K562 (cell line): ENCODE measurements around the gene BIVM. TPM values are rescaled to one million over a fixed set of nuclear protein-coding genes. Genes with fewer than 3 reads are reported as not detected.
"Not testable (repeated sequence)": the region's sequence is repeated elsewhere in the genome, so short reads cannot be mapped to it uniquely, and the experiment has no call there.

Experiments
- ATAC-seq: fragments of 200-7000 bp; cut with Tn5 transposase; 3 replicates; pipeline ENCODE4 v1.9.1; 2020; ENCODE audit warnings: moderate library complexity
- BruUV-seq: library from RNA; stranded (reverse); fragments of 400-500 nt; replicated peaks from 2 replicates; lab custom pipeline; 2021; lab: Mats Ljungman, UMichigan
- CTCF ChIA-PET: fragments of 300-600 bp; formaldehyde crosslinking; extraction: SDS; loops from one replicate; lab custom pipeline; 2021; ENCODE audit warnings: low intra/inter-chr PET ratio; lab: Yijun Ruan, JAX
- POLR2A ChIA-PET: fragments of 300-600, 350-650 bp; sonication (Branson Sonifier 250); formaldehyde crosslinking; extraction: SDS; loops from one replicate; lab custom pipeline; 2021; ENCODE audit warnings: antibody characterized with exemption, inconsistent platforms; lab: Yijun Ruan, JAX
- DNase-seq, 4 experiments: peaks; one replicate each; pipeline versions ENCODE4 v3.0.0 to v3.0.0-alpha.2; 2011 to 2018; ENCODE audit warnings: low spot score in 3 of 4, mixed read lengths in 3 of 4; ENCODE audit errors: extremely low read depth in 1 of 4
- FAIRE-seq: peaks from 2 replicates; lab custom pipeline; 2011; peaks lifted over from hg19 to GRCh38; lab: Jason Lieb, UNC
- H2AFZ ChIP-seq: 2 replicates; pipeline ENCODE4 v1.6.0; 2011; ENCODE audit warnings: low read depth, low read length, control low read depth, inconsistent platforms
- H3K27ac ChIP-seq: fragments of 200-600 bp; 3 replicates; pipeline ENCODE4 v1.8.0; 2011; ENCODE audit warnings: low read depth, mild to moderate bottlenecking, control low read depth, inconsistent platforms, low read length, moderate library complexity, mixed read lengths; ENCODE audit errors: extremely low read depth
- H3K27me3 ChIP-seq, 2 experiments: fragments of 300-600 bp in 1 of 2; 2 replicates in 1 of 2; 3 replicates in 1 of 2; pipeline versions ENCODE4 v1.6.0 to v1.8.0; 2011; ENCODE audit warnings: inconsistent platforms in 2 of 2, low read length in 2 of 2, mild to moderate bottlenecking in 1 of 2, mixed read lengths in 1 of 2, moderate library complexity in 1 of 2; ENCODE audit not compliant: control insufficient read depth in 2 of 2, insufficient read depth in 2 of 2
- H3K36me3 ChIP-seq: fragments of 300-600 bp; 3 replicates; pipeline ENCODE4 v1.8.0; 2011; ENCODE audit warnings: mild to moderate bottlenecking, low read length, inconsistent platforms; ENCODE audit not compliant: control insufficient read depth, insufficient read depth
- H3K4me1 ChIP-seq, 2 experiments: fragments of 200-600 bp in 1 of 2; replicated peaks in 1 of 2; 2 replicates in 1 of 2; 3 replicates in 1 of 2; pipeline versions ENCODE4 v1.5.1 to v1.8.0; 2011; ENCODE audit warnings: inconsistent platforms in 2 of 2, low read length in 2 of 2, mild to moderate bottlenecking in 1 of 2, mixed read lengths in 1 of 2, moderate library complexity in 1 of 2; ENCODE audit not compliant: control insufficient read depth in 2 of 2, insufficient read depth in 2 of 2
- H3K4me2 ChIP-seq: 2 replicates; pipeline ENCODE4 v1.6.1; 2011; ENCODE audit warnings: low read length, control low read depth, inconsistent platforms, mixed read lengths; ENCODE audit not compliant: insufficient read depth
- H3K4me3 ChIP-seq: fragments of 200-600 bp; sonication (generic), shearing (Covaris generic); 2 replicates; pipeline ENCODE4 v1.5.1; 2016; ENCODE audit warnings: control low read depth, inconsistent platforms
- H3K79me2 ChIP-seq: fragments of 200-600 bp; 3 replicates; pipeline ENCODE4 v1.8.0; 2011; ENCODE audit warnings: low read length, inconsistent platforms; ENCODE audit not compliant: control insufficient read depth, insufficient read depth
- H3K9ac ChIP-seq, 2 experiments: 2 replicates each; pipeline versions ENCODE4 v1.6.0 to v1.6.1; 2011; ENCODE audit warnings: low read depth in 2 of 2, low read length in 2 of 2, control low read depth in 1 of 2, inconsistent platforms in 1 of 2, mild to moderate bottlenecking in 1 of 2, mixed read lengths in 1 of 2; ENCODE audit not compliant: insufficient read depth in 1 of 2
- H3K9me1 ChIP-seq: one replicate; pipeline ENCODE4 v1.6.0; 2011; ENCODE audit warnings: inconsistent platforms, mild to moderate bottlenecking, low read length, moderate library complexity; ENCODE audit not compliant: control insufficient read depth, insufficient read depth
- H3K9me3 ChIP-seq: replicated peaks from 2 replicates; pipeline ENCODE4 v1.5.1; 2011; ENCODE audit warnings: low read depth, low read length, inconsistent platforms; ENCODE audit not compliant: control insufficient read depth, insufficient read depth
- H4K20me1 ChIP-seq: replicated peaks from 2 replicates; pipeline ENCODE4 v1.6.1; 2011; ENCODE audit warnings: low read length, inconsistent platforms, mixed read lengths; ENCODE audit not compliant: control insufficient read depth, insufficient read depth
- ATF4 ChIP-seq: fragments of 450-650 bp; formaldehyde crosslinking; IDR thresholded peaks from 2 replicates; pipeline ENCODE4 v1.4.0; 2022; ENCODE audit warnings: mild to moderate bottlenecking, moderate library complexity
- CCAR2 ChIP-seq: fragments of 200-400 bp; formaldehyde crosslinking; IDR thresholded peaks from 2 replicates; pipeline ENCODE4 v1.6.1; 2017; ENCODE audit warnings: mild to moderate bottlenecking, low read depth, low read length
- GTF2F1 ChIP-seq: IDR thresholded peaks from 2 replicates; pipeline ENCODE4 v1.6.1; 2011; ENCODE audit warnings: low read depth, low read length, improper control_type of control experiment
- KLF6 ChIP-seq: fragments of 250-450 bp; sonication (Bioruptor Pico); IDR thresholded peaks from 2 replicates; pipeline ENCODE4 v1.4.0; 2020; ENCODE audit warnings: mild to moderate bottlenecking, moderate library complexity, borderline replicate concordance
- RB1 ChIP-seq: fragments of 450-650 bp; IDR thresholded peaks from 2 replicates; pipeline ENCODE4 v1.6.1; 2017; ENCODE audit warnings: low read depth, mild to moderate bottlenecking
- RCOR1 ChIP-seq, 2 experiments: IDR thresholded peaks; 2 replicates each; pipeline ENCODE4 v1.6.1; 2012; ENCODE audit warnings: low read depth in 2 of 2, low read length in 2 of 2, borderline replicate concordance in 1 of 2, improper control_type of control experiment in 1 of 2
- SMARCE1 ChIP-seq: fragments of 450-650 bp; IDR thresholded peaks from 2 replicates; pipeline ENCODE4 v1.7.1; 2016; ENCODE audit warnings: mild to moderate bottlenecking
- ZFP1 ChIP-seq: fragments of 450-650 bp; formaldehyde crosslinking; IDR thresholded peaks from 2 replicates; pipeline ENCODE4 v1.4.0; 2020; ENCODE audit warnings: mild to moderate bottlenecking, mixed read lengths
- ZNF134 ChIP-seq: fragments of 250-450 bp; sonication (Bioruptor Pico); conservative IDR thresholded peaks from 2 replicates; pipeline ENCODE4 v1.4.0; 2020
- ZNF583 ChIP-seq: fragments of 250-450 bp; sonication (Bioruptor Pico); IDR thresholded peaks from 2 replicates; pipeline ENCODE4 v1.4.0; 2020
- WGBS: fragments of 100-300 bp; shearing (Covaris generic); methylation state at CpG from one replicate; pipeline ENCODE4 v1.1.6; 2016; ENCODE audit warnings: low coverage, mixed read lengths; ENCODE audit not compliant: insufficient coverage; ENCODE audit errors: missing lambda C conversion rate; 5-methylcytosine and 5-hydroxymethylcytosine counted together
- in situ Hi-C: fragments of 300-500 bp; cut with MboI; formaldehyde crosslinking; loops from 4 replicates; pipeline ENCODE4 v1.15.0; 2018; ENCODE audit warnings: inconsistent platforms, mixed read lengths
- intact Hi-C: fragments of 100-400 bp; cut with micrococcal nuclease; formaldehyde crosslinking; loops from 2 replicates; pipeline ENCODE4 v1.14.2; 2022
- polyA plus RNA-seq, 8 experiments: library from polyadenylated mRNA; depleted of rRNA in 4 of 8; stranded (reverse) in 5 of 8; unstranded in 3 of 8; fragments of >200 nt; fragmentation: Nextera tagmentation in 2 of 8; fragmentation: Illumina TruSeq in 1 of 8; extraction: Ambion mirVana in 2 of 8; extraction: Trizol in 1 of 8; gene quantifications; 2 replicates each; pipeline versions ENCODE4 v1.2.1 to v1.2.3, GENCODE V29; 2011 to 2014; ENCODE audit warnings: inconsistent platforms in 1 of 8, missing spikeins in 1 of 8
- total RNA-seq, 7 experiments: library from RNA; depleted of rRNA in 6 of 7; stranded (reverse); fragments of >200 nt in 6 of 7; fragmentation: Illumina TruSeq in 2 of 7; extraction: Trizol in 2 of 7; gene quantifications; 2 replicates each; pipeline versions ENCODE4 v1.2.1 to v1.2.3, GENCODE V29; 2011 to 2021; ENCODE audit warnings: low replicate concordance in 1 of 7
- TF ChIP-seq, protein P1 (sequence below): fragments of 250-450 bp; sonication (Bioruptor Pico); IDR thresholded peaks from 2 replicates; pipeline ENCODE4 v1.4.0; 2020; ENCODE audit warnings: mild to moderate bottlenecking, moderate library complexity

BIVM gene
- total and polyA plus RNA-seq, 9 of the 15 experiments (the other 6 are each of a cell fraction or from before 2014, with no cell fraction given) = 3.6 to 23.1 (median 16.8) TPM

DNA sequence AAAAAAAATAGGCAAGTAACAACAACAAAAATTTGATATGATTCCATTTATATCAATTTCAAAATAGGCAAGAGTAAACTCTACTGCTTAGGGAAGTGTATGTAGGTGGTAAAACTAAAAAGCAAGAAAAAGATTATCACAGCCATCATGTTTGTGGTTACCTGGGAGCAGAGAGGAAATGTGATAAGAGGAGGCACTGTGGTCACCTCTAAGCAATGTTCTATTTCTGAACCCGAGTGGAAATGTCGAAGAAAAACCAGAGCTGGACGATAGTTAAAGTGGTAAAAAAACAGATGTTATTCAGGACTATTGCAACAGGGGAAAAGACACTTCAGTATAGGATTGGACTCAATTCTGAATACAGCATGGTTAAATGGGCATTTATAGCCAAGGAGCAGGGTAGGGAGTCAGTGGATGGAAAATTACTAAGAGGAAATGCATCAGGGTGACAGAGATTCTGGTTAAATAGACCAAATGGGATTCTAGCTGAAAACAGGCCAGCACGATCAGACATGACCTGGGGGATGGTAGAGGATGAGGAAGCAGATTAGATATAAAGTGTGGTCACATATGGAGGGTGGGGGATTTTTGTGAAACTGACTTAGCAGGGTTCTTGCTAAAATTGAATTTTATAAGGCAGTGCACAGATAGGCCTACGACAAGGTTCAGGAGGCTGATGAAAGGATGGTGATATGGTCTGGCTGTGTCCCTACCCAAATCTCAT, 19.3 kb upstream of the BIVM start (continued):
- TF ChIP-seq, protein P1, sequence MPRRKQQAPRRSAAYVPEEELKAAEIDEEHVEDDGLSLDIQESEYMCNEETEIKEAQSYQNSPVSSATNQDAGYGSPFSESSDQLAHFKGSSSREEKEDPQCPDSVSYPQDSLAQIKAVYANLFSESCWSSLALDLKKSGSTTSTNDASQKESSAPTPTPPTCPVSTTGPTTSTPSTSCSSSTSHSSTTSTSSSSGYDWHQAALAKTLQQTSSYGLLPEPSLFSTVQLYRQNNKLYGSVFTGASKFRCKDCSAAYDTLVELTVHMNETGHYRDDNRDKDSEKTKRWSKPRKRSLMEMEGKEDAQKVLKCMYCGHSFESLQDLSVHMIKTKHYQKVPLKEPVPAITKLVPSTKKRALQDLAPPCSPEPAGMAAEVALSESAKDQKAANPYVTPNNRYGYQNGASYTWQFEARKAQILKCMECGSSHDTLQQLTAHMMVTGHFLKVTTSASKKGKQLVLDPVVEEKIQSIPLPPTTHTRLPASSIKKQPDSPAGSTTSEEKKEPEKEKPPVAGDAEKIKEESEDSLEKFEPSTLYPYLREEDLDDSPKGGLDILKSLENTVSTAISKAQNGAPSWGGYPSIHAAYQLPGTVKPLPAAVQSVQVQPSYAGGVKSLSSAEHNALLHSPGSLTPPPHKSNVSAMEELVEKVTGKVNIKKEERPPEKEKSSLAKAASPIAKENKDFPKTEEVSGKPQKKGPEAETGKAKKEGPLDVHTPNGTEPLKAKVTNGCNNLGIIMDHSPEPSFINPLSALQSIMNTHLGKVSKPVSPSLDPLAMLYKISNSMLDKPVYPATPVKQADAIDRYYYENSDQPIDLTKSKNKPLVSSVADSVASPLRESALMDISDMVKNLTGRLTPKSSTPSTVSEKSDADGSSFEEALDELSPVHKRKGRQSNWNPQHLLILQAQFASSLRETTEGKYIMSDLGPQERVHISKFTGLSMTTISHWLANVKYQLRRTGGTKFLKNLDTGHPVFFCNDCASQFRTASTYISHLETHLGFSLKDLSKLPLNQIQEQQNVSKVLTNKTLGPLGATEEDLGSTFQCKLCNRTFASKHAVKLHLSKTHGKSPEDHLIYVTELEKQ = no peak
- TF ChIP-seq CCAR2 (no peak), ZFP1 (CRISPR knock-in tag) (no peak), RCOR1 (IDR thresholded peaks at IDR 0.05; ENCODE audit: borderline replicate concordance in 1 of 2, low read depth in 2 of 2, low read length in 2 of 2) (no peak), SMARCE1 (peak; percentile 34; the same call in 1 of the 2 replicates), GTF2F1 (no peak), RB1 (no peak), ZNF583 (CRISPR knock-in tag) (no peak), ZNF134 (no peak), ATF4 (CRISPR knock-in tag) (no peak), KLF6 (CRISPR knock-in tag) (no peak)
- TF ChIP-seq, all 486 proteins: peak for 6

DNA sequence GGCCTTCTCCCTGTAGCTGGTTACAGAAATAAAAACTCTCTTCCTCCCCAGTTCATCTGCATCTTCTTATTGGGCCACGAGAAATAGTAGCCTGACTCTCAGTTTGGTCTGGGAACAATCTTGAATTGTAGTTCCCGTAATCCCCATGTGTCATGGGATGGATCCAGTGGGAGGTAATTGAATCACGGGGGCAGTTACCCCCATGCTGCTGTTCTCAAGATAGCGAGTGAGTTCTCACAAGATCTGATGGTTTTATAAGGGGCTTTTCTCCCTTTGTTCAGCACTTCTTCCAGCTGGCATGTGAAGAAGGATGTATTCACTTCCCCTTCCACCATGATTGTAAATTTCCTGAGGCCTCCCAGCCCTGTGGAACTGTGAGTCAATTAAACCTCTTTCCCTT, 18.3 kb upstream of the BIVM start:
- H3K9ac ChIP-seq, in situ Hi-C loops, CTCF ChIA-PET, H3K27me3 ChIP-seq, H3K4me3 ChIP-seq, H3K36me3 ChIP-seq, H3K9me3 ChIP-seq, H3K27ac ChIP-seq, H3K4me2 ChIP-seq, H3K79me2 ChIP-seq, ATAC-seq, BruUV-seq, H4K20me1 ChIP-seq, DNase-seq, FAIRE-seq, intact Hi-C loops, POLR2A ChIA-PET, H3K9me1 ChIP-seq, H2AFZ ChIP-seq: not testable (repeated sequence)
- H3K4me1 ChIP-seq = peaks cover 0 to 10% of the 10 kb centered on the region in 2 experiments; a peak in 1 of 5 replicates
- WGBS = 64% methylated on average over 2 of the region's 4 CpGs
